Psoas muscle (tissue), 8 donors: ENCODE measurements around the gene DXO. TPM values are rescaled to one million over a fixed set of nuclear protein-coding genes. Genes with fewer than 3 reads are reported as not detected.

Experiments
- ATAC-seq, 4 donors: fragments of 200-7000 bp; cut with Tn5 transposase; one replicate each; pipeline ENCODE4 v1.9.1; 2020; ENCODE audit warnings: moderate library complexity in 3 of 4, mild to moderate bottlenecking in 2 of 4
- DNase-seq, 2 donors: peaks; one replicate each; pipeline ENCODE4 v3.0.0-alpha.2; 2020
- H3K27ac ChIP-seq: fragments of 200-600 bp; one replicate; pipeline ENCODE4 v1.8.0; 2022
- H3K27me3 ChIP-seq, 3 donors: fragments of 200-600 bp in 1 of 3; one replicate each; pipeline versions ENCODE4 v1.6.1 to v1.8.0; 2013 to 2022; ENCODE audit warnings: low read length in 2 of 3, mild to moderate bottlenecking in 2 of 3, moderate library complexity in 1 of 3; ENCODE audit not compliant: insufficient read depth in 3 of 3
- H3K36me3 ChIP-seq, 2 donors: fragments of 200-600 bp in 1 of 2; one replicate each; pipeline versions ENCODE4 v1.6.1 to v1.8.0; 2013 to 2022; ENCODE audit warnings: low read depth in 1 of 2, mild to moderate bottlenecking in 1 of 2, moderate library complexity in 1 of 2; ENCODE audit not compliant: insufficient read depth in 1 of 2
- H3K4me1 ChIP-seq: fragments of 200-600 bp; one replicate; pipeline ENCODE4 v1.8.0; 2022
- H3K4me3 ChIP-seq: fragments of 200-600 bp; one replicate; pipeline ENCODE4 v1.8.0; 2022; ENCODE audit warnings: mild to moderate bottlenecking
- H3K9me3 ChIP-seq: fragments of 200-600 bp; one replicate; pipeline ENCODE4 v1.8.0; 2022
- WGBS, 3 donors: extraction: QIAGEN DNeasy Blood & Tissue Kit; methylation state at CpG; one replicate each; pipeline versions ENCODE4 v1.1.6 to v1.1.7; 2013; 5-methylcytosine and 5-hydroxymethylcytosine counted together
- intact Hi-C, 2 donors: fragments of 100-400 bp; cut with DNase I; formaldehyde crosslinking; loops; one replicate each; pipeline versions ENCODE4 v1.11.0 to v1.14.2; 2022
- polyA plus RNA-seq, 3 donors: library from polyadenylated mRNA; stranded (reverse); fragments of 200-250 nt; gene quantifications; one replicate each; pipeline ENCODE4 v1.2.3, GENCODE V29; 2013
- total RNA-seq, 4 donors: library from RNA; stranded (reverse); fragmentation: NEBNext Ultra II Directional in 2 of 4; extraction: Animal tissue kit (Norgen Biotek cat#: 25700) in 2 of 4; gene quantifications; one replicate each; pipeline versions ENCODE4 v1.2.1 to v1.2.4, GENCODE V29; 2021 to 2023
- TF ChIP-seq, protein P1 (sequence below): fragments of 200-600 bp; IDR thresholded peaks from one replicate; pipeline ENCODE4 v1.8.0; 2022; ENCODE audit warnings: antibody characterized with exemption
- donor health status: healthy with polysubstance abuse.
- donor health status: DM: no; HTN: no; CAD: no; lungs with moderate emphysema.
- donor health status: Bipolar disorder and iron deficiency.
- donor health status: healthy.
- donor health status: DM: yes; HTN: yes; CAD: no.
- donor health status: DM: no; HTN: no; CAD: no.
- donor health status: DM: no; HTN: no; CAD: no.
- donor health status: DM: yes; HTN: yes; CAD: no.

DXO gene
- total and polyA plus RNA-seq, 7 donors = 7.4 to 20.6 (median 9.5) TPM

DNA sequence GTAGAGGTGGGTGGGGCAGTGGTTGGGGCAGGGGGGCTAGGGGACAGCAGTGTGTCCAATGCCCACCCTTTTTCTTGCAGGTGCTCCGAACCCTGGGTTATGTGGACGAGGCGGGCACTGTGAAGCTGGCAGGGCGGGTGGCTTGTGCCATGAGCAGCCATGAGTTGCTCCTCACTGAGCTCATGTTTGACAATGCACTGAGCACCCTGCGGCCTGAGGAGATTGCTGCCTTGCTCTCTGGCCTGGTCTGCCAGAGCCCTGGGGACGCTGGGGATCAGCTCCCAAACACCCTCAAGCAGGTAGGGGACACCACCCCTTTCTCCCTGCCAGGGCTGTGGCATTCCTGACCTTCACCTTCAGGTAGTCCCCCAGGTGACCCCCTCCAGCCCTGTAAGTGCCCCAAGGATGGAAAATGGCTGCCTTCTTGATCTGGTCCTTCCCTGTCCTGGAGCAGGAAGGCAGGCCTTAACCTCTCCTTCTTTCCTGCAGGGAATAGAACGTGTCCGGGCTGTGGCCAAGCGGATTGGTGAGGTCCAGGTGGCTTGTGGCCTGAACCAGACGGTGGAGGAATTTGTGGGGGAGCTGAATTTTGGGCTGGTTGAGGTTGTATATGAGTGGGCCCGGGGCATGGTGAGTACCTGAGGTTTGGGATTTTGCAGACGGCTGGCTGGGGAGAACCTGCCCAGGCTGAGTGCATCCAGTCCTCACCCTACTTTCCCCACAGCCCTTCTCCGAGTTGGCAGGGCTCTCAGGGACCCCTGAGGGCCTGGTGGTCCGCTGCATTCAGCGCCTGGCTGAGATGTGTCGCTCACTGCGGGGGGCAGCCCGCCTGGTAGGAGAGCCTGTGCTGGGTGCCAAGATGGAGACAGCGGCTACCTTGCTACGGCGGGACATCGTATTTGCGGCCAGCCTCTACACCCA, 2.9 kb downstream of the DXO start:
- ATAC-seq (no peak), DNase-seq (no peak)
- H3K4me3 ChIP-seq = no peak overlapping the region
- peaks cover 5 to 64% of the 10 kb centered on the region in 2 donors for H3K36me3 ChIP-seq
- intact Hi-C loops = loop anchor here in 1 of 2 donors (10.0 kb wide), 1 partner anchor 424 kb away; the partner anchor contains the start of genes ATP6V1G2, DDX39B and NFKBIL1
- H3K9me3 ChIP-seq = no peaks in the 10 kb centered on the region
- H3K27me3 ChIP-seq = no peaks in the 10 kb centered on the region
- peaks cover 19% of the 10 kb centered on the region for H3K4me1 ChIP-seq
- 80 to 88% (median 85%) methylated on average over 22 to 23 of the region's 23 CpGs for WGBS, 3 donors
- TF ChIP-seq, protein P1, sequence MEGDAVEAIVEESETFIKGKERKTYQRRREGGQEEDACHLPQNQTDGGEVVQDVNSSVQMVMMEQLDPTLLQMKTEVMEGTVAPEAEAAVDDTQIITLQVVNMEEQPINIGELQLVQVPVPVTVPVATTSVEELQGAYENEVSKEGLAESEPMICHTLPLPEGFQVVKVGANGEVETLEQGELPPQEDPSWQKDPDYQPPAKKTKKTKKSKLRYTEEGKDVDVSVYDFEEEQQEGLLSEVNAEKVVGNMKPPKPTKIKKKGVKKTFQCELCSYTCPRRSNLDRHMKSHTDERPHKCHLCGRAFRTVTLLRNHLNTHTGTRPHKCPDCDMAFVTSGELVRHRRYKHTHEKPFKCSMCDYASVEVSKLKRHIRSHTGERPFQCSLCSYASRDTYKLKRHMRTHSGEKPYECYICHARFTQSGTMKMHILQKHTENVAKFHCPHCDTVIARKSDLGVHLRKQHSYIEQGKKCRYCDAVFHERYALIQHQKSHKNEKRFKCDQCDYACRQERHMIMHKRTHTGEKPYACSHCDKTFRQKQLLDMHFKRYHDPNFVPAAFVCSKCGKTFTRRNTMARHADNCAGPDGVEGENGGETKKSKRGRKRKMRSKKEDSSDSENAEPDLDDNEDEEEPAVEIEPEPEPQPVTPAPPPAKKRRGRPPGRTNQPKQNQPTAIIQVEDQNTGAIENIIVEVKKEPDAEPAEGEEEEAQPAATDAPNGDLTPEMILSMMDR = no peak
- no peak overlapping the region for H3K27ac ChIP-seq

DNA sequence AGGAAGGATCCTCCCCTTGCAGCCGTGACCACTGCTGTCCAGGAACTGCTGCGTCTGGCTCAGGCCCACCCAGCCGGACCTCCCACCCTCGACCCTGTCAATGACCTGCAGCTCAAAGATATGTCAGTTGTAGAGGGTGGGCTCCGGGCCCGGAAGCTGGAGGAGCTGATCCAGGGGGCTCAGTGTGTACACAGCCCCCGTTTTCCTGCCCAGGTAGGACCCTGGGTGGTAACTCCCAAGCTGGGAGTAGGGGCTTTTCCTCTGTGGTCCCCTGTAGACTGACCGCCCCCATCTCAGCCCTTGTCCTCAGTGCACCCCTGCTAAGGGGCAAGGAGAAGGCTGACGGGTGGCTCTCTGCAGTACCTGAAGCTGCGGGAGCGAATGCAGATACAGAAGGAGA, 3.6 kb downstream of the DXO start:
- Histone ChIP-seq H3K4me1 (peaks cover 16% of the 10 kb centered on the region), H3K27me3 (no peaks in the 10 kb centered on the region), H3K9me3 (no peaks in the 10 kb centered on the region), H3K36me3 (peaks cover 7 to 71% of the 10 kb centered on the region in 2 donors), H3K27ac (no peak overlapping the region), H3K4me3 (no peak overlapping the region)
- DNase-seq (no peak), ATAC-seq (no peak)
- intact Hi-C loops = loop anchor here in 1 of 2 donors (10.0 kb wide), 1 partner anchor 424 kb away; the partner anchor contains the start of genes ATP6V1G2, DDX39B and NFKBIL1
- 79 to 89% (median 81%) methylated on average over 11 of the region's 11 CpGs for WGBS, 3 donors
- TF ChIP-seq, protein P1 = no peak

DNA sequence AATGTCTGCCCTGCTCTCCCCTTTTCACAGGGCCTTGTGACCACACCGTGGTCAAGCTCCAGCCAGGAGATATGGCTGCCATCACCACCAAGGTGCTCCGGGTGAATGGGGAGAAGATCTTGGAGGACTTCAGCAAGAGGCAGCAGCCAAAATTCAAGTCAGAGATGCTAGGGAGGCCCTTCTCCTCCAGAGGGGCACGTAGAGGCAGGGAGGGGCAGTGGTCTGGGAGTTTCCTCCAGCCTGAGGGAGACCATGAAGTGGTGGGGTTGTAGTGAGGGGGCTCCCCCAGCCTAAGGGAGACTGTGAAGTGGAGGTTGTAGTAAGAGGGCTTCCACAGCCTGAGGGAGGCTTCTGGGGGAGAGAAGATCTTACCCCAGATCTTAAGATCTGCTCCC, 4.0 kb downstream of the DXO start:
- 77 to 81% (median 80%) methylated on average over 3 of the region's 3 CpGs for WGBS, 3 donors
- H3K9me3 ChIP-seq = no peaks in the 10 kb centered on the region
- H3K27ac ChIP-seq = no peak overlapping the region
- intact Hi-C loops = loop anchor here in 1 of 2 donors (10.0 kb wide), 1 partner anchor 423 kb away; the partner anchor contains the start of genes ATP6V1G2, DDX39B and NFKBIL1
- no peak overlapping the region for H3K4me3 ChIP-seq
- no peak for DNase-seq
- TF ChIP-seq, protein P1 = no peak
- peaks cover 12% of the 10 kb centered on the region for H3K4me1 ChIP-seq
- ATAC-seq = no peak
- H3K27me3 ChIP-seq = no peaks in the 10 kb centered on the region
- peaks cover 8 to 75% of the 10 kb centered on the region in 2 donors for H3K36me3 ChIP-seq

DNA sequence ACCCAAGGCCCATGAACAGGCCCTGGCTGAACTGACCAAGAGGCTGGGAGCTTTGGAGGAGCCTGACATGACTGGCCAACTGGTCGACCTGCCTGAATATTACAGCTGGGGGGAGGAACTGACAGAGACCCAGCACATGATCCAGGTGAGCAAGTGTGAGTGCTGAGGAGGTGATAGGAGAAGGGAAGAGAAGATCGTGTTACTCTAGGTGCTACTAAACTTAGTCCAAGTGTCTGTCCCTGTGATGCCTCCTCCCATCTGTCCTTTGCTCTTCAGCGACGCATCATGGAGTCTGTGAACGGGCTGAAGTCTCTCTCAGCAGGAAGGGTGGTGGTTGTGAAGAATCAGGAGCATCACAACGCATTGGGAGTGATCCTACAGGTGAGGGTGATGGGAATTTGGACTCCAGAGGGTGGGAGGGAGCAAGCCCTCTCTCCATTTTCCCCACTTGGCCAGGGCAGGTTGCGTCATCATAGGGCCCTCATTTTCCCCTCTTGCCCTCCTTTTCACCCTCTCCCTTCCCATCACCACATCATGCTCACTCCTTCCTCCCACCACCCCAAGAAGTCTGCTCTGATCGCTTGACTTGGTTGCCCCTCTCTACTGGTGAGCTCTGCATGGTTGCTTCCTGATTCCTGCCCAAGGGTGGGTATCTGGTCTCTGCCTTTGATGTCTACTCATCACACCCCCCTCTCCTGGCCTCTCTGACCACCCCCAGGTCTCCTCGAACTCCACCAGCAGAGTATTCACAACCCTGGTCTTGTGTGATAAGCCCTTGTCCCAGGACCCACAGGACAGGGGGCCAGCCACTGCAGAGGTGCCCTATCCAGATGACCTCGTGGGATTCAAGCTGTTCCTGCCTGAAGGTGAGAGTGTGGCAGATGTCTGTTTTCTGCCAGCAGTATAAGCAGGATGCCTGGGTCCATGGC, 4.7 kb downstream of the DXO start:
- DNase-seq = no peak
- no peaks in the 10 kb centered on the region for H3K27me3 ChIP-seq
- H3K36me3 ChIP-seq = peaks cover 10 to 81% of the 10 kb centered on the region in 2 donors
- H3K27ac ChIP-seq = no peak overlapping the region
- no peak for ATAC-seq
- H3K4me3 ChIP-seq = no peak overlapping the region
- peaks cover 9% of the 10 kb centered on the region for H3K4me1 ChIP-seq
- TF ChIP-seq, protein P1 = no peak
- intact Hi-C loops = loop anchor here in 1 of 2 donors (10.0 kb wide), 1 partner anchor 422 kb away; the partner anchor contains the start of genes ATP6V1G2, DDX39B and NFKBIL1
- H3K9me3 ChIP-seq = no peaks in the 10 kb centered on the region
- WGBS, 3 donors = 80 to 90% (median 81%) methylated on average over 10 of the region's 10 CpGs
